Fibroblast of the aortic adventitia (primary cell): Measurements from ENCODE around the gene NUP214. TPM values are rescaled to one million over a fixed set of nuclear protein-coding genes. Genes with fewer than 3 reads are reported as not detected.
"Not testable (repeated sequence)": the region's sequence is repeated elsewhere in the genome, so short reads cannot be mapped to it uniquely, and the experiment has no call there.

ENCODE experiments used
- DNase-seq: peaks from one replicate; pipeline ENCODE4 v3.0.0-alpha.2; 2010; ENCODE audit warnings: low read depth
- H3K4me3 ChIP-seq: 2 replicates; pipeline ENCODE4 v1.5.1; 2011; ENCODE audit warnings: low read depth, mild to moderate bottlenecking, control low read depth, low read length, moderate library complexity
- CTCF ChIP-seq: IDR thresholded peaks from 2 replicates; pipeline ENCODE4 v1.5.1; 2011; ENCODE audit warnings: mild to moderate bottlenecking, low read length, control low read depth, inconsistent platforms; ENCODE audit not compliant: insufficient read depth
- total RNA-seq: library from RNA; depleted of rRNA; stranded (reverse); fragments of >200 nt; gene quantifications from 2 replicates; pipeline ENCODE4 v1.2.3, GENCODE V29; 2012; ENCODE audit warnings: low replicate concordance

The NUP214 gene
- total RNA-seq, 1 donor = 20.2 TPM

GRCh38 chr9:131188976-131189375 is 63.6 kb downstream of the NUP214 start:
- no peak overlapping the region for H3K4me3 ChIP-seq
- DNase-seq = no peak
- no peak for TF ChIP-seq CTCF

- no peak overlapping the region for H3K4me3 ChIP-seq
- no peak for DNase-seq
- TF ChIP-seq CTCF = no peak
Observed at GRCh38 chr9:131190191-131190590, 64.8 kb downstream of the NUP214 start.

- not testable (repeated sequence) for H3K4me3 ChIP-seq, DNase-seq
Observed at GRCh38 chr9:131191032-131191431, 65.6 kb downstream of the NUP214 start.

GRCh38 chr9:131191857-131192256 is 66.5 kb downstream of the NUP214 start:
- TF ChIP-seq CTCF = no peak
- DNase-seq = no peak
- H3K4me3 ChIP-seq = no peak overlapping the region

- no peak overlapping the region for H3K4me3 ChIP-seq
- no peak for DNase-seq
- no peak for TF ChIP-seq CTCF
Observed at GRCh38 chr9:131193051-131193450, 67.7 kb downstream of the NUP214 start.

- no peak for DNase-seq
- H3K4me3 ChIP-seq = no peak overlapping the region
- TF ChIP-seq CTCF = no peak
Observed at GRCh38 chr9:131194762-131195161, 69.4 kb downstream of the NUP214 start.

GRCh38 chr9:131197160-131197911 is 72.0 kb downstream of the NUP214 start:
- TF ChIP-seq CTCF = no peak
- DNase-seq = no peak
- H3K4me3 ChIP-seq = no peak overlapping the region
